Hepatocyte (in vitro differentiated cells): ENCODE data around the gene FUS. TPM values are rescaled to one million over a fixed set of nuclear protein-coding genes. Genes with fewer than 3 reads are reported as not detected.
"Not testable (repeated sequence)": the region's sequence is repeated elsewhere in the genome, so short reads cannot be mapped to it uniquely, and the experiment has no call there.

Source experiments
- DNase-seq: peaks from one replicate; pipeline ENCODE4 v3.0.0-alpha.2; 2016; ENCODE audit warnings: low spot score
- H2AFZ ChIP-seq: fragments of 200-600 bp; sonication (generic); 2 replicates; pipeline ENCODE4 v1.6.0; 2016; ENCODE audit warnings: antibody characterized with exemption, mild to moderate bottlenecking
- H3K27ac ChIP-seq: fragments of 200-600 bp; sonication (generic); 2 replicates; pipeline ENCODE4 v1.5.1; 2016; ENCODE audit warnings: mild to moderate bottlenecking
- H3K27me3 ChIP-seq: fragments of 200-600 bp; sonication (generic); 2 replicates; pipeline ENCODE4 v1.6.1; 2016
- H3K36me3 ChIP-seq: fragments of 200-600 bp; sonication (generic); replicated peaks from 2 replicates; pipeline ENCODE4 v1.5.1; 2016; ENCODE audit warnings: low read depth; ENCODE audit not compliant: insufficient read depth
- H3K4me1 ChIP-seq: fragments of 200-600 bp; sonication (generic); 2 replicates; pipeline ENCODE4 v1.5.1; 2016; ENCODE audit warnings: mild to moderate bottlenecking, moderate library complexity; ENCODE audit not compliant: insufficient read depth
- H3K4me2 ChIP-seq: fragments of 200-600 bp; sonication (generic); 2 replicates; pipeline ENCODE4 v1.6.0; 2016
- H3K4me3 ChIP-seq: fragments of 200-600 bp; sonication (generic); 2 replicates; pipeline ENCODE4 v1.5.1; 2016; ENCODE audit warnings: mild to moderate bottlenecking
- H3K79me2 ChIP-seq: fragments of 200-600 bp; sonication (generic); 2 replicates; pipeline ENCODE4 v1.6.0; 2017; ENCODE audit warnings: mild to moderate bottlenecking
- H3K9me2 ChIP-seq: fragments of 200-600 bp; sonication (generic); replicated peaks from 2 replicates; pipeline ENCODE4 v1.6.0; 2017; ENCODE audit warnings: mild to moderate bottlenecking; ENCODE audit not compliant: insufficient read depth
- H3K9me3 ChIP-seq: fragments of 200-600 bp; sonication (generic); 2 replicates; pipeline ENCODE4 v1.5.1; 2016; ENCODE audit warnings: low read depth, mild to moderate bottlenecking
- H4K20me1 ChIP-seq: fragments of 200-600 bp; sonication (generic); 2 replicates; pipeline ENCODE4 v1.6.0; 2016; ENCODE audit warnings: mild to moderate bottlenecking; ENCODE audit not compliant: insufficient read depth, poor library complexity, severe bottlenecking
- EZH2 ChIP-seq: fragments of 200-600 bp; sonication (generic); IDR thresholded peaks from 2 replicates; pipeline ENCODE4 v1.6.1; 2016; ENCODE audit warnings: antibody characterized with exemption, mild to moderate bottlenecking, borderline replicate concordance
- EZH2phosphoT487 ChIP-seq: fragments of 200-600 bp; sonication (generic); IDR thresholded peaks from one replicate; pipeline ENCODE4 v1.6.1; 2018; ENCODE audit warnings: antibody characterized with exemption, mild to moderate bottlenecking, low read depth, moderate library complexity; ENCODE audit not compliant: unreplicated experiment, severe bottlenecking
- WGBS: methylation state at CpG from one replicate; pipeline ENCODE4 v1.1.6; 2016; ENCODE audit warnings: low lambda C conversion rate; ENCODE audit errors: missing lambda C conversion rate; 5-methylcytosine and 5-hydroxymethylcytosine counted together
- polyA plus RNA-seq: library from polyadenylated mRNA; unstranded; fragments of >200 nt; fragmentation: Nextera tagmentation; extraction: Ambion mirVana; gene quantifications from 2 replicates; pipeline ENCODE4 v1.2.1, GENCODE V29; 2016
- total RNA-seq: library from RNA; depleted of rRNA; stranded (reverse); fragments of >200 nt; gene quantifications from 2 replicates; pipeline ENCODE4 v1.2.3, GENCODE V29; 2014
- TF ChIP-seq, protein P1 (sequence below): fragments of 200-600 bp; sonication (generic); IDR thresholded peaks from 2 replicates; pipeline ENCODE4 v1.5.1; 2016; ENCODE audit warnings: antibody characterized with exemption, mild to moderate bottlenecking; ENCODE audit not compliant: poor library complexity

The FUS gene
- total and polyA plus RNA-seq, 2 experiments from 2014 or later, result 47.4 to 327 TPM

DNA sequence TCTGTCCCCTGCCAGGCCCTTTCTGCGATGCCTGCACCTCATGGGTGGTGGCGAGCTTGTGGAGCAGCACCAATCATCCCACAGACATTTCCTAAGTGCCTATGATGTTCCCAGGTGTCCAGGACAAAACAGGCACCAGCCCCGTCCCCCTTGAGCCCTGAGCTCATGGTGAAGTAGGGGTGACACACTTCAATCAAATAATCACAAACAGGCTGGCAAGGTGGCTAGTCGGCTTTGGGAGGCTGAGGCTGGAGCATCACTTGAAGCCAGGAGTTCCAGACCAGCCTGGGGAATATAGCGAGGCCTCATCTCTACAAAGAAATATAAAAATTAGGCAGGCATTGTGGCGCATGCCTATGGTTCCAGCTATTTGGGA lies 43.7 kb upstream of the FUS start:
- Histone ChIP-seq H2AFZ (no peak overlapping the region), H3K4me2 (peak overlapping the region; percentile 76), H3K4me1 (peaks cover 44% of the 10 kb centered on the region)

DNA sequence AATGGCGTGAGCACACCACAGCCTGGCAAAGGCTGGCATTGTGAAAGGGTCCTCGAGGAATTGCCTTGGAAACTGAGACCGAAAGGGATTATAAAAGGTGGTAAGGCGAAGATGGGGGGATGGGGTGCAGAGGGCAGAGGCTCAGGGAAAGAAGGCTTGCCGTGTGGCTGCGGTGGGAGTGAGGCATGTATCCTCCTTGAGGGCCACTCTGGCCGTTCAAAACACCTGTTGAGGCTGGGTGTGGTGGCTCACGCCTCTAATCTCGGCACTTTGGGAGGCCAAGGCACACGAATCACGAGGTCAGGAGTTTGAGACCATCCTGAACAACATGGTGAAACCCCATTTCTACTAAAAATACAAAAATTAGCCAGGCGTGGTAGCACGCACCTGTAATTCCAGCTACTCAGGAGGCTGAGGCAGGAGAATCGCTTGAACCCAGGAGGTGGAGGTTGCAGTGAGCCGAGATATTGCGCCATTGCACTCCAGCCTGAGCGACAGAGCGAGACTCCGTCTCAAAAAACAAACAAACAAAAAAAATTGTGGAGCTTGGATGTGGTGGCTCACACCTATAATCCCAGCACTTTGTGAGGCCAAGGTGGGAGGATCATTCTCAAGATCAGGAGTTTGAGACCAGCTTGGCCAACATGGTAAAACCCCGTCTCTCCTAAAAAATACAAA lies 43.0 kb upstream of the FUS start:
- not testable (repeated sequence) for H3K36me3 ChIP-seq, H3K27me3 ChIP-seq, H4K20me1 ChIP-seq, H3K9me3 ChIP-seq, H2AFZ ChIP-seq, H3K27ac ChIP-seq, H3K4me3 ChIP-seq, H3K9me2 ChIP-seq, DNase-seq, H3K4me2 ChIP-seq
- H3K4me1 ChIP-seq, result peaks cover 41% of the 10 kb centered on the region
- 95% methylated on average over 20 of the region's 20 CpGs for WGBS
- peaks cover 28% of the 10 kb centered on the region for H3K79me2 ChIP-seq

More for the DNA sequence above, 43.7 kb upstream of the FUS start:
- H3K9me3 ChIP-seq, result no peaks in the 10 kb centered on the region
- no peaks in the 10 kb centered on the region for H3K27me3 ChIP-seq
- no peak for DNase-seq
- TF ChIP-seq EZH2 (no peak), EZH2phosphoT487 (no peak)
- TF ChIP-seq, protein P1, sequence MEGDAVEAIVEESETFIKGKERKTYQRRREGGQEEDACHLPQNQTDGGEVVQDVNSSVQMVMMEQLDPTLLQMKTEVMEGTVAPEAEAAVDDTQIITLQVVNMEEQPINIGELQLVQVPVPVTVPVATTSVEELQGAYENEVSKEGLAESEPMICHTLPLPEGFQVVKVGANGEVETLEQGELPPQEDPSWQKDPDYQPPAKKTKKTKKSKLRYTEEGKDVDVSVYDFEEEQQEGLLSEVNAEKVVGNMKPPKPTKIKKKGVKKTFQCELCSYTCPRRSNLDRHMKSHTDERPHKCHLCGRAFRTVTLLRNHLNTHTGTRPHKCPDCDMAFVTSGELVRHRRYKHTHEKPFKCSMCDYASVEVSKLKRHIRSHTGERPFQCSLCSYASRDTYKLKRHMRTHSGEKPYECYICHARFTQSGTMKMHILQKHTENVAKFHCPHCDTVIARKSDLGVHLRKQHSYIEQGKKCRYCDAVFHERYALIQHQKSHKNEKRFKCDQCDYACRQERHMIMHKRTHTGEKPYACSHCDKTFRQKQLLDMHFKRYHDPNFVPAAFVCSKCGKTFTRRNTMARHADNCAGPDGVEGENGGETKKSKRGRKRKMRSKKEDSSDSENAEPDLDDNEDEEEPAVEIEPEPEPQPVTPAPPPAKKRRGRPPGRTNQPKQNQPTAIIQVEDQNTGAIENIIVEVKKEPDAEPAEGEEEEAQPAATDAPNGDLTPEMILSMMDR, result no peak
- H4K20me1 ChIP-seq, result peaks cover 4% of the 10 kb centered on the region
- H3K79me2 ChIP-seq, result peaks cover 28% of the 10 kb centered on the region
- no peak overlapping the region for H3K4me3 ChIP-seq
- no peaks in the 10 kb centered on the region for H3K36me3 ChIP-seq
- 88% methylated on average over 6 of the region's 6 CpGs for WGBS
- H3K9me2 ChIP-seq, result no peaks in the 10 kb centered on the region
- peak overlapping the region; percentile 98 for H3K27ac ChIP-seq

DNA sequence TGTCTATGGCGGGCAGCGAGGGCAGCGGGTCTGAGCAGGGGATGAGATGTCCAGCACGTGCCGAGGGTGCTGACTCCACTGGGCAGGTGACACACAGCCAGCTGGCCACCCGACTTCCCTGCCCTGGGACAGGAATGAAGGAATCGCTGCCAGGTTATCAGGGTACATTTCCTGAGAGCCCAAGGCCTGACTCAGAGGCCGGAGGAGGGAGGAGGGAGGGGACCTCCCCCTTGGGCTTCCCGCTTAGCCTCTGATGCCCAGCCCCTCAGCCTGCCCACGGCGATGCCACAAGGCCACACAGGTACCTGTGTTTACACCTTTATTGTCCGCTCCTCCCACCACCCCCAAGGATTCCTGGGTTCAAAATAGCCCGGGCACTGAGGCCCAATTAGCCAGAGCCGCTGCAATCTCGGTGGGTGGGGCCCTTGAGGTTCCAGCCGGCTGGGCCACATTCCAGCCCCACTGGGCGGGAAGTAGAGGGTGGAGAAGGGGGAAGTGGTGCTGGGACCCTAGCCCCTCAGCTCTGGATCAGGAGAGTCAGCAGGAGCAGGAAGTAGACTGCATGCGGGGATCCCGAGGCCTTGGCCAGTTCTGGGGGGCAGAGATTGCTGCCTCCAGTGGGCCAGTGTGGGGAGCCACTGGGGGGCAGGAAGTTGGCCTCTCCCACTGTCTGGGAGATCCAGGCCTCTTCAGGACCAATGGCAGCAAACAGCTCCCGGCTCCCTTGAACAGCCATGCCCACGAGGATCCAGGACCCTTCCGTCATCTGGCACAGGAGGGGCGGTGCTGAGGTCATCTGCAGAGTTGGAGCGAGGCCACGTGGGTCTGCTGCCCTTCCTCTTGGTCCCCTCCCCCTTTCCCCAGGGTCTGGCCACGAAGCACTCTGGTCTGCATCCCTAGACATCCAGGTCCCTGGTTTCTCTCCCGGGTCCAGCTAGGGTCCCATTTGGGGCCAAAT lies 41.0 kb upstream of the FUS start:
- no peak overlapping the region for H3K4me3 ChIP-seq
- H2AFZ ChIP-seq, result no peak overlapping the region
- WGBS, result 53% methylated on average over 27 of the region's 27 CpGs
- peaks cover 17% of the 10 kb centered on the region for H3K79me2 ChIP-seq
- H4K20me1 ChIP-seq, result peaks cover 3% of the 10 kb centered on the region
- no peaks in the 10 kb centered on the region for H3K27me3 ChIP-seq
- TF ChIP-seq EZH2phosphoT487 (no peak), EZH2 (no peak)
- TF ChIP-seq, protein P1, result no peak
- peaks cover 23% of the 10 kb centered on the region for H3K4me1 ChIP-seq
- no peaks in the 10 kb centered on the region for H3K9me3 ChIP-seq
- H3K9me2 ChIP-seq, result no peaks in the 10 kb centered on the region
- peak overlapping the region; percentile 86 for H3K27ac ChIP-seq
- no peaks in the 10 kb centered on the region for H3K36me3 ChIP-seq
- peak overlapping the region; percentile 47 for H3K4me2 ChIP-seq
- peak; percentile 82 for DNase-seq

DNA sequence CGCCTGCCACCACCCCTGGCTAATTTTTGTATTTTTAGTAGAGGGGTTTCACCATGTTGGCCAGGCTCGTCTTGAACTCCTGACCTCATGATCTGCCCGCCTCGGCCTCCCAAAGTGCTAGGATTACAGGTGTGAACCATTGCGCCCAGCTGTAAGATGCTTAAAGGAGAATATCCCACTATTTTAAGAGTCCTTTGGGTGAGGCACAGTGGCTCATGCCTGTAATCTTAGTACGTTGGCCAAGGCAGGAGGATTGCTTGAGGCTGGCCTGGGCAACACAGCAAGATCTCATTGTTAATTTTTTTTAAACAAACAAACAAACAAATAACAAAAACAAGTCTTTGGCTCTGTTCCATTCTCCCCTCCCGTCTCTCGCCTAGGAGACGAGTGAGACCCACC lies 38.9 kb upstream of the FUS start:
- peak overlapping the region; percentile 73 for H3K27ac ChIP-seq
- H3K36me3 ChIP-seq, H3K4me3 ChIP-seq, H3K9me2 ChIP-seq, H4K20me1 ChIP-seq, H3K79me2 ChIP-seq, DNase-seq, H3K9me3 ChIP-seq, H3K27me3 ChIP-seq, H2AFZ ChIP-seq: not testable (repeated sequence)
- 91% methylated on average over 9 of the region's 9 CpGs for WGBS
- peak overlapping the region; percentile 72 for H3K4me2 ChIP-seq
- peaks cover 18% of the 10 kb centered on the region for H3K4me1 ChIP-seq
